ENCODE data around the gene RFX8. TPM values are rescaled to one million over a fixed set of nuclear protein-coding genes. Genes with fewer than 3 reads are reported as not detected.
A peak's percentile ranks its signal among the peaks of the same experiment; 100 is the strongest.

The RFX8 gene
- total and polyA plus RNA-seq, 9 of the 15 experiments (the other 6 are each of a cell fraction or from before 2014, with no cell fraction given), result not detected

GRCh38 chr2:101427743-101428142 is 47.2 kb downstream of the RFX8 start:
- no TSS peak for BruUV-seq (replicated peaks)
- POLR2A ChIA-PET, result interaction anchor here (0.6 kb wide), 1 partner anchor 11 kb away, joined by 3 read pairs; no protein-coding TSS in a partner anchor
- Histone ChIP-seq H3K9me3 (replicated peaks; ENCODE audit: control insufficient read depth, insufficient read depth, low read depth, low read length) (no peaks in the 10 kb centered on the region), H3K9me1 (ENCODE audit: control insufficient read depth, insufficient read depth, low read length) (no peaks in the 10 kb centered on the region), H2AFZ (ENCODE audit: low read depth, low read length) (no peak overlapping the region), H4K20me1 (replicated peaks; ENCODE audit: control insufficient read depth, insufficient read depth, low read length) (peaks cover 6% of the 10 kb centered on the region), H3K27me3 (ENCODE audit: control insufficient read depth in 2 of 2, insufficient read depth in 2 of 2, low read length in 2 of 2) (peaks cover 10 to 37% of the 10 kb centered on the region in 2 experiments), H3K79me2 (ENCODE audit: control insufficient read depth, insufficient read depth, low read length) (no peaks in the 10 kb centered on the region), H3K4me1 (replicated peaks in 1 of 2; ENCODE audit: control insufficient read depth in 2 of 2, insufficient read depth in 2 of 2, low read length in 2 of 2) (no peaks in the 10 kb centered on the region; a peak in 1 of 5 replicates), H3K4me3 (no peak overlapping the region), H3K4me2 (ENCODE audit: insufficient read depth, low read length) (no peak overlapping the region), H3K36me3 (ENCODE audit: control insufficient read depth, insufficient read depth, low read length) (no peaks in the 10 kb centered on the region), H3K27ac (ENCODE audit: extremely low read depth, low read depth, low read length) (no peak overlapping the region), H3K9ac (ENCODE audit: insufficient read depth in 1 of 2, low read depth in 2 of 2, low read length in 2 of 2) (no peak overlapping the region)
- intact Hi-C loops (cut with micrococcal nuclease) (no loop called here), in situ Hi-C loops (cut with MboI) (no loop called here)
- WGBS (ENCODE audit: insufficient coverage, low coverage, missing lambda C conversion rate), result 2% methylated on average over 13 of the region's 13 CpGs
- DNase-seq (ENCODE audit: extremely low read depth in 1 of 4, low spot score in 3 of 4) (peak in 1 of 4 experiments; percentile 16), ATAC-seq (no peak), FAIRE-seq (no peak)
- CTCF ChIA-PET (ENCODE audit: low intra/inter-chr PET ratio), result no interaction called here
- TF ChIP-seq CBX2 (IDR thresholded peaks at IDR 0.05; ENCODE audit: insufficient read depth, low read length, poor library complexity, severe bottlenecking), result no peak
- TF ChIP-seq ZNF431 (CRISPR knock-in tag; IDR thresholded peaks at IDR 0.05), result no peak
- peak; percentile 43 for TF ChIP-seq TEAD4 (IDR thresholded peaks at IDR 0.05; ENCODE audit: low read length)
- TF ChIP-seq TEAD4 (CRISPR knock-in tag; IDR thresholded peaks at IDR 0.05; ENCODE audit: borderline replicate concordance), result no peak
- TF ChIP-seq CAMTA2 (CRISPR knock-in tag; conservative IDR thresholded peaks at IDR 0.05), result no peak
- TF ChIP-seq ID3 (CRISPR knock-in tag; IDR thresholded peaks at IDR 0.05), result no peak
- TF ChIP-seq ID3 (tag; IDR thresholded peaks at IDR 0.05), result 0 out of 2 replicates have a peak, but pooled peaks have one; percentile 24
- TF ChIP-seq TSC22D4 (tag; IDR thresholded peaks at IDR 0.05), result no peak
- no peak for TF ChIP-seq FOXM1 (IDR thresholded peaks at IDR 0.05; ENCODE audit: low read depth)
- TF ChIP-seq FOXM1 (CRISPR knock-in tag; IDR thresholded peaks at IDR 0.05; ENCODE audit: low read depth), result no peak
- TF ChIP-seq CBFB (CRISPR knock-in tag; IDR thresholded peaks at IDR 0.05), result no peak
- TF ChIP-seq GTF2F1 (IDR thresholded peaks at IDR 0.05; ENCODE audit: low read depth, low read length), result no peak
- TF ChIP-seq MXI1 (IDR thresholded peaks at IDR 0.05; ENCODE audit: low read depth, low read length), result no peak
- TF ChIP-seq ZNF778 (CRISPR knock-in tag; IDR thresholded peaks at IDR 0.05), result no peak
- no peak for TF ChIP-seq ZFP30 (CRISPR knock-in tag; IDR thresholded peaks at IDR 0.05; ENCODE audit: borderline replicate concordance)
- no peak for TF ChIP-seq KDM1A (IDR thresholded peaks at IDR 0.05)
- TF ChIP-seq JUND (IDR thresholded peaks at IDR 0.05; ENCODE audit: borderline replicate concordance, low read depth, low read length), result no peak
- no peak for TF ChIP-seq JUND (tag; IDR thresholded peaks at IDR 0.05; ENCODE audit: borderline replicate concordance, low read depth, low read length)
- TF ChIP-seq RBM39 (optimal IDR thresholded peaks at IDR 0.05; ENCODE audit: low read depth, low read length), result no peak
- 0 out of 2 replicates have a peak, but pooled peaks have one; percentile 20 for TF ChIP-seq ADNP (tag; IDR thresholded peaks at IDR 0.05)
- TF ChIP-seq VEZF1 (CRISPR knock-in tag; IDR thresholded peaks at IDR 0.05), result 0 out of 2 replicates have a peak, but pooled peaks have one; percentile 25
- TF ChIP-seq CBFA2T3 (IDR thresholded peaks at IDR 0.05), result peak; percentile 54; the same call in 1 of the 2 replicates
- TF ChIP-seq TAL1 (IDR thresholded peaks at IDR 0.05), result peak; percentile 64
- no peak for TF ChIP-seq MTA1 (IDR thresholded peaks at IDR 0.05; ENCODE audit: borderline replicate concordance)
- TF ChIP-seq MTA3 (IDR thresholded peaks at IDR 0.05; ENCODE audit: borderline replicate concordance), result no peak
- TF ChIP-seq ARID1B (IDR thresholded peaks at IDR 0.05), result 0 out of 2 replicates have a peak, but pooled peaks have one; percentile 26
- no peak for TF ChIP-seq SP1 (CRISPR knock-in tag; IDR thresholded peaks at IDR 0.05)

Data from K562 (cell line).